ENCODE results near the gene PTPN3.

Gene PTPN3

GRCh38 chr9:109496218-109496617 is 1.9 kb downstream of the PTPN3 start:
- TF ChIP-seq GATA1 (IDR thresholded peaks at IDR 0.05; ENCODE audit: low read depth, low read length), result no peak
- TF ChIP-seq POLR2A (IDR thresholded peaks at IDR 0.05; ENCODE audit: low read length), result no peak

GRCh38 chr9:109493648-109494047 is 4.5 kb downstream of the PTPN3 start:
- DNase-seq, result no peak
- TF ChIP-seq GATA1 (IDR thresholded peaks at IDR 0.05; ENCODE audit: low read depth, low read length) (no peak), POLR2A (IDR thresholded peaks at IDR 0.05; ENCODE audit: low read length) (no peak)

More at GRCh38 chr9:109496218-109496617, 1.9 kb downstream of the PTPN3 start:
- DNase-seq, result no peak

- TF ChIP-seq POLR2A (IDR thresholded peaks at IDR 0.05; ENCODE audit: low read length) (no peak), GATA1 (IDR thresholded peaks at IDR 0.05; ENCODE audit: low read depth, low read length) (no peak)
- no peak for DNase-seq
Measured at GRCh38 chr9:109491590-109491989, 6.5 kb downstream of the PTPN3 start.

- DNase-seq, result no peak
- TF ChIP-seq GATA1 (IDR thresholded peaks at IDR 0.05; ENCODE audit: low read depth, low read length) (no peak), POLR2A (IDR thresholded peaks at IDR 0.05; ENCODE audit: low read length) (no peak)
Measured at GRCh38 chr9:109488791-109489492, 9.2 kb downstream of the PTPN3 start.

- TF ChIP-seq GATA1 (IDR thresholded peaks at IDR 0.05; ENCODE audit: low read depth, low read length) (no peak), POLR2A (IDR thresholded peaks at IDR 0.05; ENCODE audit: low read length) (no peak)
- DNase-seq, result no peak
Measured at GRCh38 chr9:109488351-109488750, 9.8 kb downstream of the PTPN3 start.

- TF ChIP-seq GATA1 (IDR thresholded peaks at IDR 0.05; ENCODE audit: low read depth, low read length), result no peak
- no peak for TF ChIP-seq POLR2A (IDR thresholded peaks at IDR 0.05; ENCODE audit: low read length)
- no peak for DNase-seq
Measured at GRCh38 chr9:109487247-109487646, 10.9 kb downstream of the PTPN3 start.

- no peak for DNase-seq
- no peak for TF ChIP-seq POLR2A (IDR thresholded peaks at IDR 0.05; ENCODE audit: low read length)
- TF ChIP-seq GATA1 (IDR thresholded peaks at IDR 0.05; ENCODE audit: low read depth, low read length), result no peak
Measured at GRCh38 chr9:109483744-109484429, 14.2 kb downstream of the PTPN3 start.

- TF ChIP-seq GATA1 (IDR thresholded peaks at IDR 0.05; ENCODE audit: low read depth, low read length), result no peak
- TF ChIP-seq POLR2A (IDR thresholded peaks at IDR 0.05; ENCODE audit: low read length), result no peak
- DNase-seq, result no peak
Measured at GRCh38 chr9:109482391-109482916, 15.7 kb downstream of the PTPN3 start.

GRCh38 chr9:109481856-109482255 is 16.3 kb downstream of the PTPN3 start:
- TF ChIP-seq POLR2A (IDR thresholded peaks at IDR 0.05; ENCODE audit: low read length) (no peak), GATA1 (IDR thresholded peaks at IDR 0.05; ENCODE audit: low read depth, low read length) (no peak)
- no peak for DNase-seq

- no peak for TF ChIP-seq GATA1 (IDR thresholded peaks at IDR 0.05; ENCODE audit: low read depth, low read length)
- TF ChIP-seq POLR2A (IDR thresholded peaks at IDR 0.05; ENCODE audit: low read length), result no peak
Measured at GRCh38 chr9:109479822-109480221, 18.3 kb downstream of the PTPN3 start.

GRCh38 chr9:109478665-109479380 is 19.3 kb downstream of the PTPN3 start:
- TF ChIP-seq GATA1 (IDR thresholded peaks at IDR 0.05; ENCODE audit: low read depth, low read length) (no peak), POLR2A (IDR thresholded peaks at IDR 0.05; ENCODE audit: low read length) (no peak)
- DNase-seq, result no peak

More at GRCh38 chr9:109479822-109480221, 18.3 kb downstream of the PTPN3 start:
- no peak for DNase-seq

GRCh38 chr9:109478051-109478563 is 20.0 kb downstream of the PTPN3 start:
- DNase-seq, result no peak
- no peak for TF ChIP-seq GATA1 (IDR thresholded peaks at IDR 0.05; ENCODE audit: low read depth, low read length)

- peak; percentile 46 to 69 for DNase-seq
Measured at GRCh38 chr9:109477258-109478050, 20.7 kb downstream of the PTPN3 start.

More at GRCh38 chr9:109477258-109478050, 20.7 kb downstream of the PTPN3 start:
- TF ChIP-seq POLR2A (IDR thresholded peaks at IDR 0.05; ENCODE audit: low read length) (no peak), GATA1 (IDR thresholded peaks at IDR 0.05; ENCODE audit: low read depth, low read length) (no peak)

Measured in erythroblast (primary cell).